Measurements from ENCODE around the gene NPS. TPM values are rescaled to one million over a fixed set of nuclear protein-coding genes. Genes with fewer than 3 reads are reported as not detected.

The NPS gene
- total RNA-seq, 1 donor from 2014 or later, result not detected

- no peak for DNase-seq
These were observed 12.5 kb downstream of the NPS start for GRCh38 chr10:127561647-127562046.

DNA sequence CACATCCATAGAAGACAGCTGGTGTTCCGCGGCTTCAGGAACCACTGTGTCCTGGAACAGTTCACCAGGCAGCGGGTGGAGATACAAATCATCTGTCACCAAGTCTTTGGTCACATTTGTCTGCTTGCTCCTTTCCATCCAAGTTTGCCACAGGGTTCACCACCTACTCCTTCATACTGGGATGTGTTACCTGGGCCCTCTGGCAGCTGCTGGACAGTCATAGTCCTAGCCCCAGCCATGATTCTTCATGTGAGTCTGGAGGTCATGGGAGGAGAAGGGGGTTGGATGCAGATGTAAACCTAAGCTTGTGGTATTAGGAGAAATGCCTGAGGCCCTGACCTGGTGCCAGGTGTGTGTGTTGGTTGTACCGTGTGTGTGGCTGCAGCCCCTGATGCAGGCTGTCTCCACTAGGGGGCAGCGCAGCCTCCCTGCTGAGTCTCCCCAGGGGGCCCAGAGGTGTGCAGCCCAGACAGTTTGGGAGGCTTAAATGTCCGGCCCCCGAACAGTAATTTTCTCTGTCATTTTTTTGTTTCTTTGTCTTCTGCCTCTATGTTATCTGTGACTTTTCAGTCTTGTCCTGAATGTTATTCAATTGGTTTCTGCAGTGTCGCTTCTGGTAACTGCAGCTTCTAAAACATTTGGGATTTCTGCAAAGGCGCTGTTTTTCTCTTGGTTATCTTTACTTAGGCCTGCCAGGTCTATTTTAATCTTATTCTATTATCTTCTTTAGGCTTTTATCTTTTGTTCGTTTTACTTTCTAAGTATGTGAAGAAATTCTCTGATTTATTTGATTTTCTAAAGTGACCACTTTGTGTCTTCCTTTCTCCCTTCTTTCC is 14.8 kb downstream of the NPS start:
- peak; percentile 51 for DNase-seq

DNA sequence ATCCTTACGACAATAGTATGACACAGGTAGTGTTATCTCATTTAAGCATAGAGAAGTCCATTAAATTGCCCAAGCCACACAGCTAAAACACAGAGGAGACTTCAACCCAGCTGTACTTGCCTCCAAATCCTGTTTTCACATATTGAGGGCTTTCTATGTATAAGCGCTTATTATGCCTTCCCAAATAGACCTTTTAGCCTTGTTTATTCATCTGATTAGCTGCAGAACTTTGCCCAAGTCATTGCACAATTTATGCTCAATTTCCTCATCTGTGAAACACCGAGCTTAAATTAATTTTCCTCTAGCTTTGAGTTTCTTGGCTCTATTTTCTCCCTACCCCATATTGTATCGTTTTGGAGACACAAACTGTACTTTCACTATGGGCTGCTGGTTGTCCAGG is 15.5 kb downstream of the NPS start:
- DNase-seq, result no peak

GRCh38 chr10:127565583-127565982 is 16.5 kb downstream of the NPS start:
- DNase-seq, result no peak

DNA sequence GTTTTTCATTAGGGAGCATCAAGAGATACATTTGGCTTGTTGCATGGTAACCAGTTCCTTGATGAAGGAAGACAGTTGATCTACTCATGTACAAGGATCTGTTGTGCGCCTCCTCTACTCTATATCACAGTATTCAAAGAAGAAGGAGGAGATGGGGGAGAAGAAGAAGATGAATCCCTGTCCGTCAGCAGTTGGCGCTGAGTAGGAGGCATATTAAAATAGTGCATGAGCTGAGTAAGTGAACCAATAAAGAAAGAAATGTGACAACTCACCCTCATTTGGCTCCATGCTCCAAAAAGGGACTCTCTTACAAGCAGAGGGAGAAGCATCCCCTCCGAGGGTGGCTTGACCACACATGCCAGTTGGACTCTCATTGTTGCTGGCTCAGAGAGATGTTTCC is 20.1 kb downstream of the NPS start:
- no peak for DNase-seq

DNA sequence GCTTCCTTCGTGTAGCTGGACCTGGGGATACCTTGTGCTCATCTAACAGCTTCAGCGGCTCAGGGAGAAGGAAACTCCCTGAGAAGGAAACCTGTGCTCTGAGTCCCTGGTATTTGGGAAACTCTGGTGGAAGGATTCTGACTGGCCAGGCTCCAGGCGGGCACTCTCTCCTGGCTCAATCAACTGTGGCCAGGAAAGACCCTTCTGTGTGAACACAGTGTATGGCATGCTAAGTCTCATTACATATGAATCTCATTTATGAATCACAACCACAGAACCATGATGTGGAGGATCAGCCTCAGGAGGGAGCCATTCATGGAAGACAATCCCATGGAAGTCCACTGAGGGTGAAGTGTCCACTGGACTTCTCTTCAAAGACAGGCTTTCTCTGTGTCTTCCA is 20.9 kb downstream of the NPS start:
- DNase-seq, result no peak

DNA sequence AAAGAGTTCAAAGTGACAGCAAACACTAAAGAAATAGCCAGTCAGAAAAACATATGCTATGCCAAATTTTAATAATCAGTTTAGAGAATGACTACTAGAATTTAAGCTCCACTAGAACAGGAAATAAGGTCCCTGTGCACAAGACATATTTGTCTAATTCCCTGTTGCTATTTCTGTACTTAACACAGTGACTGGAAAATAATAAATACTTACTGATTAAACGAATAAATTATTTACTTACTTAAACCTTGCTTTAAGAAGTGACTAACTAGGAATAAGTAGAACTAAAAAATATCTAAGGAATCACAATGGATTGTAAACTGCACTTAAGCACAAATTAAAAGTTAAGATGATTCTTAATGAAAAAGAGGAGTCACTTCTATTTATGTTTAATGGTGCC is 22.3 kb downstream of the NPS start:
- no peak for DNase-seq

DNA sequence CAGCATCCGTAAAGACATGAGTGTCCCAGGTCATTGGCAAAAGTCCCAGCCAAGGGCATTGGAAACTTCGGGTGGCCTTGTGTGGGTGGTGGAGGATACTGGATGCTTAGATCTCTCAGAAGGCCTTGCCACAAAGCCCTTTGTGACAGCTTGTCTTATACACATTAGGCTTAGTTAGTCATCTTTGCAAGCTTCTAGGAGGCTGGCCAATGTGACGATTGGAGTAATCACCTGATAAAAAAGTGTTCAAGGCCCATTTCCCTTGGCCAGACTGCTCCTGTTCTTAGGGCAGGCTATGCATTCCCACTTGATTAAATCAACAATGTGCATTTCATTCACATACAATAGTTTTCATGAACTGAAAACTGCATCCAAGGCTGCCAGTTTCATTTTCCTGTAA is 26.9 kb downstream of the NPS start:
- DNase-seq, result no peak

GRCh38 chr10:127576740-127577161 is 27.6 kb downstream of the NPS start:
- peak; percentile 2 for DNase-seq

- peak; percentile 15 for DNase-seq
These were observed 28.5 kb downstream of the NPS start for GRCh38 chr10:127577376-127578258.

DNA sequence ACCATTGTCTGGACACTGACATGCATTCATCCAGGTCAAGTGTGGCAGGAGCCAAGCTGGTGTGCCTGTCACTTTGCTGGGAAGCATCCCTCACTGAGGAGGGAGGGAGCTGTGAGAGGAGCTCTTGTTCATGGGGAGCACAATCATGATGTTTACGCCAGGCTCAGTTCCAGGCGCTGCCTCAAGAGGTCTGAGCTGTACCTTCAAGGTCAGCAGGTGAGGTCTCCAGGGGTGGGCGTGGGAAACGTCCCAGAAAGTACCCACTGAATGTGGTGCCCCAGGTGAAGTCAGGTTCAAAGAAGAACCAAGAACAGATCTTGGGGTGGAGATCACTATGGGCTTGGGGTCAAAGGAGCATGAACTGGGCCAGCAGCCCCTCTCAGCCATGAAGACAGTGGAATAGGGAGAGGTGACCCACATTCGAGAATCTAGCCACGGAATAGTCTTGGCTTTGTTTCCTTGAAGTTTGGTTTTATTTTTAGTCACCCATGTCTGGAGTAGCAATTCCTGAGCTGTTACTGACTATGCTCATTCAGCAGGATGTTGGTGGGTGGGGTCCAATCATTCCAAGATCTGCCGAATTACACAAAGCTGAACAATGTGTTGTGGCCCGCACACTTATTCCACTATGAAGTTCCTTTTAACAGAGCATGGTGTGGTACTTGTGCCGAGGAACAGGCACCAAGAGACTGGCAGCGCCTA is 29.3 kb downstream of the NPS start:
- no peak for DNase-seq

- DNase-seq, result no peak
These were observed 29.8 kb downstream of the NPS start for GRCh38 chr10:127578961-127579305.

DNA sequence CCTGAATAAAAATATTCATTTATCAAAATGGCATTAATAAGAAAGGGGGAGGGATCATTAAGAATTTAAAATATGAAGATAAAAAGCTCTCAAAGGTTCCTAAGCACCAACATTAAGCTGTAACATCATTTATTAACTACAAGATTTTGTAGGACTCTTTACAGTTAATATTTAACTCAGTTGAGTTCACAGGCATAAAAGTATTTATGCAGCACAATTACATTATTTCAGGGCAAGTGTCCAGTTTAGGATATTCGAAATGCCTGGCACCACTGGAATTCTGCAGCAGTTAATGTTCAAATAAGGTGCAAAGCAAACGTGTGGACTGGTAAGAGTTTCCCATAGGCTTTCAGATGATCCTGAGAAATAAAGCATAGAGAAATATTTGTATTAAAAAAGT is 30.5 kb downstream of the NPS start:
- no peak for DNase-seq

DNA sequence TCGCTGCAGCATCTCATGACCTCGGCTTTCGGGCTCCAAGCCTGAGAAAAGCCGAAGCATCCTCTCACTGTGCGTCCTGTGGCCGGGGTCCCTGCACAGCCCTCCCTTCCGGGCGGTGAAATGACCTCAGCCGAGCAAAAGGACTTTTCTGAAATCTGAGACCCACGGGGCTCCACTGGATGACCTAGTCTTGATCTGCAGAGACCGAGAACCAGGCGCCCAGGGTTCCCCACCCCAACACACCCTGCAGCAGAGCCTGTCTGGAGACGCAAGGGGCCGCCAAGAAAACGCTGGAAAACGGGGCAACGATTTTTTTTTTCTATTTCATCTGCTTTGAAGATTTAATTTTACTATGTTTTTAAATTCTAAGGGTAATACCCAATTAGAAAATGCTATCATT is 31.7 kb downstream of the NPS start:
- no peak for DNase-seq

- DNase-seq, result peak; percentile 13
These were observed 36.5 kb downstream of the NPS start for GRCh38 chr10:127585519-127586023.

- peak; percentile 67 for DNase-seq
These were observed 38.7 kb downstream of the NPS start for GRCh38 chr10:127587668-127588365.

DNA sequence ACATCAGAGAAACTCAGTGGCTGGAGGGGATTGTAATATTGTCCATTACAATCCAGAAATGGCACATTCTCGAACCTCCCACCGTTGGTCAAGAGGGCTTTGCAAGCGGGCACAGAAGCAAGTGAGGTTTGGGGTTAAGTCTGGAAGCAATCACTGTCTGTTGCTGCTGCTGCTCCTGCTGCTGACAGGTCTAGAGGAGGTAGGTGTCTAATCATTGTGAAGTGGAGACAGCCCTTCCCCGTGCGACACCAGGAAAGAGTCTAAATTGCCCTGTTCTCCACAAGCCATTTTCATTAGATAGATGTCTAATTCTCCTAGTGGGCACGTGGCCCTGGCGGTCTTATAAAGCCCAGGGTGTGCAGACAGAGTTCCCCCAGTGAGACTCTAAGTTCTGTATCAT is 43.5 kb downstream of the NPS start:
- no peak for DNase-seq

GRCh38 chr10:127600479-127600878 is 51.4 kb downstream of the NPS start:
- DNase-seq, result no peak

Measured in dermis blood vessel endothelial cell (primary cell).